Motor neuron (in vitro differentiated cells): ENCODE results near the gene ARMS2. TPM values are rescaled to one million over a fixed set of nuclear protein-coding genes. Genes with fewer than 3 reads are reported as not detected.

Source experiments
- ATAC-seq, 8 experiments: fragments of 200-7000 bp; cut with Tn5 transposase; replicated peaks in 6 of 8; 2 replicates each; pipeline ENCODE4 v1.8.0; 2021; ENCODE audit warnings: mild to moderate bottlenecking in 8 of 8, moderate library complexity in 8 of 8
- H3K27ac ChIP-seq, 2 donors: fragments of 250-450 bp; sonication (Bioruptor Pico); 2 replicates each; pipeline ENCODE4 v1.9.0; 2021; ENCODE audit warnings: antibody characterized with exemption in 2 of 2, mild to moderate bottlenecking in 2 of 2, moderate library complexity in 1 of 2
- H3K4me1 ChIP-seq, 2 donors: fragments of 250-450 bp; sonication (Bioruptor Pico); replicated peaks in 1 of 2; 2 replicates each; pipeline ENCODE4 v1.6.1; 2021; ENCODE audit warnings: antibody characterized with exemption in 2 of 2, mild to moderate bottlenecking in 2 of 2, moderate library complexity in 1 of 2
- H3K4me3 ChIP-seq, 5 donors: fragments of 250-450 bp; sonication (Bioruptor Pico); 2 replicates each; pipeline ENCODE4 v1.9.0; 2021; ENCODE audit warnings: antibody characterized with exemption in 5 of 5, mild to moderate bottlenecking in 5 of 5, moderate library complexity in 4 of 5
- WGBS, 10 experiments: fragments of 450-650 bp; shearing (Covaris generic); methylation state at CpG; one replicate each; pipeline ENCODE4 v1.0.0; 2022; 5-methylcytosine and 5-hydroxymethylcytosine counted together
- in situ Hi-C, 9 experiments: fragments of 400-800 bp; cut with MboI; loops; one replicate each; pipeline ENCODE4 v1.15.0; 2021; ENCODE audit warnings: low sequenced_read_pairs in 9 of 9, low pct_unique_long_range_greater_than_20kb in 2 of 9; ENCODE audit not compliant: unreplicated experiment in 9 of 9
- total RNA-seq, 8 experiments: library from RNA; unstranded; fragments of 300-600 nt; gene quantifications; 2 replicates each; pipeline versions ENCODE4 v1.2.3 to v1.2.4, GENCODE V29; 2022

ARMS2 gene
- total RNA-seq, 8 experiments from 2014 or later: 0.66 to 1.0 TPM; not detected in 6

DNA sequence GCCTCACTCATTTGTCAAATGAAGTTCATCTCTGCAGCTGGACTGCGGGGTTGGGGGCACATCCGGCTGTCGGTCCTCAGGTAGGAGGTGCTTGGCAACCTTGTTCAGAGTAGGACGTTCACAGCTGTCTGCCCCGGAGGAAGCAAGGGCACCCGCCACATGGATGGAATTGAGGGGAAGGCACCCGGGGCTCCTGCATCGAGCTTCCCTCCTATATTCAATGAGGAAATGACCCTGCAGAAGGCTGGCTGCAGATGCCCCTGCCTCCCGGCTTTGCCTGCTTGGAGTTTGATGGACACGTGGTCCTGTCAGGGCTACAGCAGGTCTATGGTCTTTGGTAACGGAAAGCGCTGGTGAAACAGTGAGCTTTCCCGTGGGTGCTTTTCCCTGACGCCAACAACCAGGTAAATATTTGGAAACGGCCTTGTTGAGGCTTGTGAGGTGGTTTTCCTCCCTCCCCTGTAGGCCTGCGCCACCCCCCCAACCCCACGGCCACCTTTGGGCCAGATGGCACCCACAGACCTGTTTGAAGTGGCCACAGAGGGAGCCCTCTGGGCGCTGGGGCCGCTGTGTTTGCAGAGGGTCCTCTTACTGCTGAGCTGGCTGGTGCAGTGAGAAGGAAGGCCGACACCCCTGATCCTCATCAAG, 39.8 kb downstream of the ARMS2 start:
- no peak overlapping the region for H3K27ac ChIP-seq
- in situ Hi-C loops: no loop called here
- no peak overlapping the region for H3K4me3 ChIP-seq
- WGBS, 10 experiments: 40 to 85% (median 70%) methylated on average over 1 to 13 of the region's 20 CpGs; no CpG with 5 or more reads in 4 of the 10 experiments
- H3K4me1 ChIP-seq: peaks cover 6 to 13% of the 10 kb centered on the region in 2 donors
- no peak for ATAC-seq

DNA sequence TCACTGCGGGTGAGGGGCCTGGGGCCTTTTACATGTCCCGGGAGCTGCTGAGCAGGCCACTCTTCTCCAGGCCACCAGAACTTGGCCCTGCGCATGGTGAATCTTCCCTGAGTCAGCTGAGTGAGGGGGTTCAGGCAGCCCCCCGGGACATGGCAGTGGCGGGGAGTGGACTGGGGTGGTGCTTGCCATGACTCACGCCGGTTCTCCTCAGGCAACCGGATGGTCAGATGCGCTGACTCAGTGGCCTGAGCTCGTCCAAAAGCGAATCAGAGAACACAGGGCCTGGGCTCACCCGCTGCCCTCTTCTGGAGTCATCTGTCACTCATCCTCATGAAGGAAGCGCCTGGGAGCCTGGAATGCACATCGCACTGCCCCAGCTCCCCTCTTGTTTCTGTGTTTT, 40.4 kb downstream of the ARMS2 start:
- in situ Hi-C loops: no loop called here
- peaks cover 6 to 13% of the 10 kb centered on the region in 2 donors for H3K4me1 ChIP-seq
- WGBS, 10 experiments: 0 to 100% (median 67%) methylated on average over 1 to 6 of the region's 14 CpGs; no CpG with 5 or more reads in 2 of the 10 experiments
- H3K27ac ChIP-seq: no peak overlapping the region
- ATAC-seq: peak in 3 of 8 experiments; percentile 21 to 86 (median 69)
- H3K4me3 ChIP-seq: no peak overlapping the region

DNA sequence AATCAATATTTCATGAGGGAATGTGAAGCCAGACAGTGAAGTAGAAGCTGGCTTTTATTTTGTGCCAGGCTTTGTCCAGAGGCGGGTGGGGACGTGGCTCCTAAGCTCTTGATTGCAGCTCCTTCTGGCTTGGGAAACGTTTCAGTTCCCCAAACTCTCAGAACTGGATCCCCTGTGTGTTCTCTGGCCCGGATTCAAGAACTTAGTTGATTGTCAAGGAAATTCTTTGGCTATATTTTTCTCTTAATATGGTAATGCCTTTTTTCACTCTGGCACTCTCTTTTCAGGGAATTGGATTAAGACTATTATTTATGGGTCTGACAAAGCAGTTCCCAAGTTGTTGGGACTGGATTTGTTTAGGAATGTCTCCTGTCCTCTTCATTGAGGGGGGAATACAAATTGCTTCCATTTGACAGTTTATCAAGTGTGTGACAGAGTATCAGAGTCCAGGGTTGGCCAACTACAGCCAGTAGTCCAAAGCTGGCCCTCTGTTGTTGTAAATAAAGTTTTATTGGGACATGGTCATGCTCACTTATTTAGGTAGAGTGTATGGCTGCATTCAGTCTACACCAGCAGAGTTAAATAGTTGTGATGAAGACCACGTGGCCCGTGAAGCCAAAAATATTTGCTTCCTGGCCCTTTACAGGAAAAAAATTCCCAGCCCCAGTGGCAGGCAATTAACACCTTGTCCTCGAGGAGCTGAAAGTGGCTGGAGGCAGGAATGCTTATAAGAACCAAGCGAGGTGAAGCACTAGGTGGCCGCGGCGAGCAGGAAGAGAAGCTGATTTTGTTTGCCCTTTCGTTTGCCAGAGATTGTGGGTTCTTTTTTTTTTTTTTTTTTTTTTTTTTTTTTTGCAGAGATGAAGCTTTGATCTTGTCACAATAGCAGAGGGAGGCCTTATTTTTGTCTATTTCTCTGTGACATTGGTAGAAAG, 41.2 kb downstream of the ARMS2 start:
- no peak overlapping the region for H3K4me3 ChIP-seq
- H3K27ac ChIP-seq: no peak overlapping the region
- WGBS, 10 experiments: 45 to 91% (median 70%) methylated on average over 2 to 11 of the region's 12 CpGs
- in situ Hi-C loops: no loop called here
- ATAC-seq: peak in 3 of 8 experiments; percentile 5 to 49 (median 9)
- H3K4me1 ChIP-seq: peaks cover 6 to 13% of the 10 kb centered on the region in 2 donors

DNA sequence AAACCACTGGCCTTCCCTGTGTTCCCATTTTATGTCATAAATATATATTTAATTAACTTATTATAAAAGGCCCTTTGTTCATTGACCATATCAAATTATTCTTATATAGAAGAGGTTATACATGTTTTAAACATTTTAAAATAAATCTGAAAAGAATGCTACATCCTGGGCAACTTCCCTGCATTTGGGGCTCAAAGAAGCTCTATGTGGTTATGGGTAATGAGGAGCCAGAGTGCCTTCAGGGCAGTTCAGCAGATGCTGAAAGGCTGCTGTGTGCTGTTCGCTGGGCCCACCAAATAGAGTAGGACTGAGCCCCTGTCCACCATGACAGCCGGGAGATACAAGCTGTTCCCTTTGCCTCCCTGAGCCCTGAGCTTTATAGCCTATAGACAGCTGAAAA, 42.8 kb downstream of the ARMS2 start:
- in situ Hi-C loops: no loop called here
- no peak overlapping the region for H3K27ac ChIP-seq
- no peak overlapping the region for H3K4me3 ChIP-seq

DNA sequence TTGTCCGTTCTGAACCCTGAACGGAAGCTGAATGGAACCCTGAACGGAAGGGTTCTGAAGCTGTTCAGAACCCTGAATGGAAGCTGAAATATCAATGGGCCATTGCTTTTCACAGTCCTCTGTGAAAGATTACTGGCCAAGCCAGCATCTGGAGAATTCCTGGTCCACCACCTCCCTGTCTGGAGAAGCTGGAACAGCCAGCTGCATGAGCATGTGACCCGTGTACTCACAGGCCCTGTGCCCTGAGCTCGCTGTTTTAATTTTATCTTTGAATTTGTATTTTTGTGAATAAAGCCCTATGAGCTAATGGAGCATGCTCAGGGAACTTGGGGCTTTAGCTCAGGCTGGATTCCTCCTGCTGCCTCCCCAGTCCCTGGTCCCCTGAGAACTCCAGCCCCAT, 44.1 kb downstream of the ARMS2 start:
- peaks cover 6 to 7% of the 10 kb centered on the region in 2 donors for H3K4me1 ChIP-seq
- 42 to 100% (median 73%) methylated on average over 3 to 4 of the region's 5 CpGs; no CpG with 5 or more reads in 5 of the 10 experiments for WGBS, 10 experiments
- no peak overlapping the region for H3K27ac ChIP-seq
- no peak overlapping the region for H3K4me3 ChIP-seq
- peak in 2 of 8 experiments; percentile 5 to 54 for ATAC-seq
- in situ Hi-C loops: no loop called here

More for the DNA sequence above, 42.8 kb downstream of the ARMS2 start:
- H3K4me1 ChIP-seq: peaks cover 6 to 7% of the 10 kb centered on the region in 2 donors
- WGBS, 10 experiments: 40 to 100% (median 100%) methylated on average over 1 of the region's 2 CpGs; no CpG with 5 or more reads in 5 of the 10 experiments
- no peak for ATAC-seq

DNA sequence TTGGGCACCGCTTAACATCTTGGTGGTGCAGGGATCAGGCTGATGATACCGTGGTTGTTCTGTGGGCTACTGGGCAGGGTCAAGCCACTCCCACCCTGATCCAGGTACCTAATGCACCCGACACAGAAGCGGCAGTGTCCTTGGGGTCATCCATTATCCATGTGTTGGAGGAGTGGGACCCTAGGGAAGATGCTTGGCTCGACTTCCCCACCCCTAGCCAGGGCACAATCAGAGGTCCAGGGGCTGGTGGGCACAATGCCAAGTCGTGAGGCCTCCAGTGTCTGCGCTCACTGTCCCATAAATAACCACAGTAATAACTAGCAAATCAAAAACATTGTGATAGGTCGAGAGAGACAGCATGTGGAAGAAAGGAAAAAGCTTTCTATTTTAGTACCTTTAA, 44.6 kb downstream of the ARMS2 start:
- ATAC-seq: no peak
- Histone ChIP-seq H3K4me1 (peaks cover 6 to 7% of the 10 kb centered on the region in 2 donors), H3K4me3 (no peak overlapping the region), H3K27ac (no peak overlapping the region)
- in situ Hi-C loops: no loop called here
- WGBS, 10 experiments: 20 to 100% (median 51%) methylated on average over 1 to 7 of the region's 8 CpGs; no CpG with 5 or more reads in 2 of the 10 experiments

DNA sequence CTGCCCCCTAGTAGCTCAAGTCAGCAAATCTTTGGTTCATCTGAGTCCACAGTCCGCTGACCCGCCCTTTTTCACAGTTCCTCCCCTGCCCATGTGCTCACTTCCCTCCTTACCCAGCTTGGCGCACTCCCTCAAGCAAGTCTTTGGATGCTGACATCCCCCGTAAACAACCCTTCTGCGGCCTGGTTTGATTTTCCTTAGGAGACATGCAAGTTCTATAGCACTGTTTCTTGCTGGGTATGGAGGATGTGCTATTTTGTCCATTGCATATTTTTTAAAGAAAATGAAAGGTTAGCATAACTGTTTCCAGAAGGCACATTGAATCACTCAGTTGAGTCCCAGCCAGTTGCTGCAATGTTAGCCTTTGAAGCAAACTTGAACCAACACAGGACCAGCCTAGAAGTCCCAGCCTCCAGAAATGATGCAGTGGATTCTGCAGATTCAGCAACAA, 45.1 kb downstream of the ARMS2 start:
- peaks cover 6 to 7% of the 10 kb centered on the region in 2 donors for H3K4me1 ChIP-seq
- WGBS, 10 experiments: 0 to 98% (median 71%) methylated on average over 1 to 5 of the region's 5 CpGs; no CpG with 5 or more reads in 4 of the 10 experiments
- in situ Hi-C loops: no loop called here
- no peak overlapping the region for H3K4me3 ChIP-seq
- peak in 3 of 8 experiments; percentile 26 to 55 (median 48) for ATAC-seq
- H3K27ac ChIP-seq: no peak overlapping the region

DNA sequence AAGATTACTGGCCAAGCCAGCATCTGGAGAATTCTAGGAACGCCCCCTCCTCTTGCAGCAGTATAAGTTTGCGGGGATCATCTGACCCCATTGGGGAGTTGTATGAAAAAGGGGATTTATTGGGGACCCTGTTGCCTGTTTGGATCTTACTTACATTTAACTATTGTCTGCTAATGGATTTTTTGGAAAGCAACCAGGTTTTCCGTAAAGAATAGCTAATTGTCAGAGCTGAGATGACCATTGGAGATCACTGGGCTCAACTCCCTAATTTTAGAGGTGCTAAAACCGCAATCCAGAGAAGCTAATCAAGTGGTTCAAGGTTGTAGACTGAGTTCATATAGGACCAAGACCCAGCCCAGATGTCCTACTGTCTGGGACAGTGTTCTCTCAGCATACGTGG, 45.7 kb downstream of the ARMS2 start:
- H3K4me1 ChIP-seq: peaks cover 4 to 5% of the 10 kb centered on the region in 2 donors
- H3K27ac ChIP-seq: no peak overlapping the region

DNA sequence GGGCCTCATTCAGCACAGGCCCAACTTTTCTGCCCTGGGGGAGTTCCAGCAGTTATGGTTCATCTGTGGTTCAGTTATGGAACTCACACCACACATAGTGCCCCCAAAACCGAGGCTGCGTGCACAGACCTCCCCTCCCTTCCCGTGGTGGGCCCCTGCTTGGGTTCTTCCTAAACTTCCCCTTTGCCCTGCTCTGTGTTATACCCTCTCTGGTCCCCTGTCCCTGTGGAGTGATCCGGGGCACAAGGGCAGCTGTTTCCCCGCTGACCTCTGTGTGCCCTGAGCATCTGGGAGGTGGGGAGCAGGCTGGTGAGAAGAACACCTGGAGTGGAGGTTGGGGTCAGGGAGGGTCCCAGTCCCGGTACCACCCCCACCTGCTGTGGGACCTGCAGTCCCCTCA, 46.3 kb downstream of the ARMS2 start:
- 80 to 83% methylated on average over 2 to 3 of the region's 6 CpGs; no CpG with 5 or more reads in 8 of the 10 experiments for WGBS, 10 experiments
- no peak overlapping the region for H3K27ac ChIP-seq
- no peak for ATAC-seq
- in situ Hi-C loops: no loop called here
- H3K4me3 ChIP-seq: no peak overlapping the region
- no peaks in the 10 kb centered on the region for H3K4me1 ChIP-seq

More for the DNA sequence above, 45.7 kb downstream of the ARMS2 start:
- no peak overlapping the region for H3K4me3 ChIP-seq
- ATAC-seq: no peak
- 50 to 100% (median 75%) methylated on average over 1 to 5 of the region's 5 CpGs; no CpG with 5 or more reads in 3 of the 10 experiments for WGBS, 10 experiments
- in situ Hi-C loops: no loop called here

DNA sequence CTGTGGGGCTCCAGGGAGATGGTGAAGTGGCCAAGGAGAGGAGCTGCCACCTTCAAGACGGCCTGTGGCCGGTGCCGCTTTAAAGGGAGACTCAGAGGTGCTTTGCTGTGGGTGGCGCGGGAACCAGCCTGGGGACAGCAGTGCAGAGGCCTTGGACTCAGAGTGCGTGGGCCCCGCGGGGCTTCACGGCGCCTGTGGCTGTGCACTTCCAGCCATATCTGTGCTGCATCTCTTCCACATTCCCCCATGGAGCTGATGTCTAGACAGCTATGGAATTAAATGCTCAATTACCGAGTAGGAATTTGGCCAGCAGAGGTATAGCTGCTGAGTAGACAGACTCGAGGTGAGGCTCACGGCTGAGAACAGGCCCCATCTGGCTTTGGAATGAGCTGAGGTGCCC, 48.6 kb downstream of the ARMS2 start:
- WGBS, 10 experiments: 80 to 100% (median 90%) methylated on average over 1 to 4 of the region's 13 CpGs; no CpG with 5 or more reads in 5 of the 10 experiments
- Histone ChIP-seq H3K4me1 (no peaks in the 10 kb centered on the region), H3K27ac (no peak overlapping the region), H3K4me3 (no peak overlapping the region)
- in situ Hi-C loops: no loop called here
- ATAC-seq: no peak

DNA sequence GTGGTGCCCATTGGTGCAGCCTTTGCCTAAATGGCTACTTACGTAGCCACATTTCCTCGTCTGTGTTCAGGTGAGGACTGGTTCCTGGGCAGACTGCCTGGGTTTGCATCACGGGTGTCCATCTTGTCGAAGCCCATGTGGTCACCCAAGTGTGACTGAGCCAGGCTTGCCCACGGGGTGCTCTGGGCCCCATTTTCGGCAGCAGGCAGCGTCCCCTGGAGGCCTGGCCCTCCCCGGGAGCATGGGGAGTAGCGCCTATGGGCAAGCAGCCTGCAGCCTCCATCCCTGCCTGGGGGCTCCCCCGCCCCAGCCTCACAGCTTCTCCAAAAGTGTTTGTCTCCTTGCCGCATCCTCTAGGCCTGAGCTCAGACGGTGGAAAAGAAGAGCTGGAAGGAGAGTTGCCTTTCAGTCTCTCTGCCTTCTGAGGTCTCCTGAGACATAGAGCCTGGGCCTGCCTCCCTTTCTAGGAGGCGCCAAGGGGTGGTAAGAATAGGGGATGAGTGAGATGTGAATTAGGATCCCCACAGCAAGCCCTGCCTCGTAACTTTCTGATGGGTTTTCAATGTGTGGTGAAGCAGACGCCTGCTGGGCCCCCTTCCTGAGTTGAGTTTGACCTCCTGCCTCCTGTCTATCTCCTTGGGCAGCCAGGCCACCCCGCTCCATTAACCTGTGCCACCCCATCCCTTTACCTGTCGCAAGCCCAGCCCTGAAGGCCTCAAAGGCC, 49.6 kb downstream of the ARMS2 start:
- ATAC-seq: no peak
- H3K27ac ChIP-seq: no peak overlapping the region
- WGBS, 10 experiments: 75 to 100% (median 87%) methylated on average over 1 to 8 of the region's 17 CpGs; no CpG with 5 or more reads in 3 of the 10 experiments
- in situ Hi-C loops: no loop called here
- H3K4me3 ChIP-seq: no peak overlapping the region
- H3K4me1 ChIP-seq: no peaks in the 10 kb centered on the region

DNA sequence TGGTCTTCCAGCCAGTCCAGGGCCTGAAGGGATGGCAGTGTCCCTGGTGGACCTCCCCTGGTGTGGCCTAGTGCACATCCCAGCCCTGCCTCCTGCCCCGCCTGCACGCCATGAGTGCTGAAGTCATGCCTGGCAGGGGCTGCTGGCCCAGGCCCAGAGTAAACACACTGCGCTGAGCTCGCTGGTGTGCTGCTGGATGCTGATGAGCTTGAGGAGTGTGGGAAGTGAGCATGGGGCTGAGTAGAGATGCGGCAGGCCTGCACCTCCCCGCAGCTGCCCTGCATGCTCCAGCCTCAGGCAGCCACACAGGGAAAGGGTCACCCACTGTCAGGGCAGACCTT, 50.1 kb downstream of the ARMS2 start:
- ATAC-seq: peak; percentile 18 to 100 (median 94)
- in situ Hi-C loops: no loop called here
- Histone ChIP-seq H3K27ac (no peak overlapping the region), H3K4me3 (no peak overlapping the region), H3K4me1 (no peaks in the 10 kb centered on the region)
- WGBS, 10 experiments: 60 to 92% methylated on average over 1 to 4 of the region's 6 CpGs; no CpG with 5 or more reads in 8 of the 10 experiments
